HG03095 (cell line): ENCODE results near the gene AP4B1.

Source experiments
- ATAC-seq: cut with Tn5 transposase; IDR thresholded peaks from one replicate; pipeline ENCODE4 v1.9.1; 2021; ENCODE audit warnings: moderate library complexity; ENCODE audit not compliant: unreplicated experiment

AP4B1 gene

DNA sequence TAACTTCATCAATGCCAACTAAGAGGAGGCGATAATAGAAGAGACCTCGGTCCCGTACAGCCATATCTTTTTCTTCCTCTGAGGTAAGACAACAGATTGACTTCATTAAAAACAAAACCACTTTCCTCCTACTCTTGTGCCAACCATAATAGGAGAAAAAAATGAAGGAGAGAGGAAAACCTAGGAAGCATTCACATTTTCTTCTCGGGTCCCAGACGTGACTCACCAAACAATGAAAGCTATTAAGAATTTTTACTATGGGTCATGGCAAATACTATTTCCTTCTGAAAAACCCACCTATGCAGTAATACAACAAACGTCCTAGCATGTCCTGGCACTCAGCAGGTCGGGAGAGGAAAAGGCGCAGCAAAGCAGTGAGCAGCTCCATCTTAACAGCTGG is 8.6 kb downstream of the AP4B1 start:
- no peak for ATAC-seq

DNA sequence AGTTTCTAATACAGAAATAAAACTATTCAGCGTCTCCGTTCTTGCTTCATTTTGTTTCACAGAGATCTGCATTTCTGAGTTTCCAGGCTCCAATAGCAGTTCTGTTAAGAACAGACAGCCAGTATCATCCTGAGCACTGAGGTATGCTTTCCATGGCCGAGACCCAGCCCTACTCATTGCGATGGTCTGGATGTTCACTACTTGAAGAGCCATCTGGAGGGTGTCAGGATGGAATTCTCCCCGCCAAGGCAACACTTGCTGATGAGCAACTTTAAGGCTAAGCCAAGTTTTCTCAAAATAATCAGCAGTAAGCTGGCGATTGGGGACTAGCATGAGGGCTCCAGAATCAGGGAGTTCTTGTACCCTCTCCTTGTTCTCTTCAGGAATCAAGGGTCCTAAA is 9.5 kb downstream of the AP4B1 start:
- no peak for ATAC-seq

DNA sequence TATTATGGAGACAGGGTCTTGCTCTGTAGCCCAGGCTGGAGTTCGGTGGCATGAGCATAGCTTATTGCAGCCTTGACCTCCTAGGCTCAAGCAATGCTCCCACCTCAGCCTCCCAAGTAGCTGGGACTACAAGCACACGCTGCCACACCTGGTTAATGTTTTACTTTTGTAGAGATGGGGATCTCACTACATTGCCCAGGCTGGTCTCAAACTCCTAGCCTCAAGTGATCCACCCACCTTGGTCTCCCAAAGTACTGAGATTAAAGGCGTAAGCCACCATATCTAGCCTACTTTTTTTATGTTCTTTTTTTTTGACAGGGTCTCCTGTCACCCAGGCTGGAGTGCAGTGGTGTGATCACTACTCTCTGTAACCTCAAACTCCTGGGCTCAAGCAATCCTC is 11.3 kb downstream of the AP4B1 start:
- ATAC-seq = no peak

DNA sequence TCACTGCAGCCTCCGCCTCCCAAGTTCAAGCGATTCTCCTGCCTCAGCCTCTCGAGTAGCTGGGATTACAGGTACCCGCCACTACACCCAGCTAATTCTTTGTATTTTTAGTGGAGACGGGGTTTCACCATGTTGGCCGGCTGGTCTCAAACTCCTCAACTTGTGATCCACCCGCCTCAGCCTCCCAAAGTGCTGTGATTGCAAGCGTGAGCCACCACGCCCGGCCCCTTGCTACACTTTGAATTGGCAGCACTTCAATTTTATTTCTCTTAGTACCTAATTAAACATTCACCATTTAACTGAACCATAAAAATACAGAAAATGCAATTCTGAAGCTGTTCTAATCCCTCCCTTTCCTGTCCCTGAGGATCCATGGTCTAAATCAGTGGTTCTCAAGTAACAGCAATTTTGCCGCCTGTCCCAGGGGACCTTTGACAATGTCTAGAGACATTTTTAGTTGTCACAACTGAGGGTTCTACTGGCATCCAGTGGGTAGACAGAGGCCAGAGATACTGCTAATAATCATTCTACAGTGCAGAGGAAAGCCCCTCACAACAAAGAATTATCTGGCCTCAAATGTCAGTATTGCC is 12.9 kb downstream of the AP4B1 start:
- ATAC-seq = no peak

DNA sequence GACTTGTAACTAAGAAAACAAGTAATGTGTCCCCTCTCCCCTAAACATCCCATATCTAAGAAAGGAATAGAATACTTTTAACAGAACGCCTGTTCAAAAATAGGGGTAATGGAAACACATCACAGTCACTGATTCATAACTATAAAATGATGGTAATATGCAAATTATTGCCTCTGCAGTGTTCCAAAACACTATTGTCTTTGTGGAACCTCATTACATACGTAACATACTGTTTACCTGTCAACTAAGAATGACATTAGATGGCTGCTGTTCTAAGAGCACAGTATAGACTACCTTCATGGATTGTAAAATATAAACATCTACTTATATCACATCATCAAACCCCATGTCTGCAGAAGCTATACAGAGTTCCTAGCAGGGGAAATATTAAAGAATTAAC is 13.8 kb downstream of the AP4B1 start:
- no peak for ATAC-seq

DNA sequence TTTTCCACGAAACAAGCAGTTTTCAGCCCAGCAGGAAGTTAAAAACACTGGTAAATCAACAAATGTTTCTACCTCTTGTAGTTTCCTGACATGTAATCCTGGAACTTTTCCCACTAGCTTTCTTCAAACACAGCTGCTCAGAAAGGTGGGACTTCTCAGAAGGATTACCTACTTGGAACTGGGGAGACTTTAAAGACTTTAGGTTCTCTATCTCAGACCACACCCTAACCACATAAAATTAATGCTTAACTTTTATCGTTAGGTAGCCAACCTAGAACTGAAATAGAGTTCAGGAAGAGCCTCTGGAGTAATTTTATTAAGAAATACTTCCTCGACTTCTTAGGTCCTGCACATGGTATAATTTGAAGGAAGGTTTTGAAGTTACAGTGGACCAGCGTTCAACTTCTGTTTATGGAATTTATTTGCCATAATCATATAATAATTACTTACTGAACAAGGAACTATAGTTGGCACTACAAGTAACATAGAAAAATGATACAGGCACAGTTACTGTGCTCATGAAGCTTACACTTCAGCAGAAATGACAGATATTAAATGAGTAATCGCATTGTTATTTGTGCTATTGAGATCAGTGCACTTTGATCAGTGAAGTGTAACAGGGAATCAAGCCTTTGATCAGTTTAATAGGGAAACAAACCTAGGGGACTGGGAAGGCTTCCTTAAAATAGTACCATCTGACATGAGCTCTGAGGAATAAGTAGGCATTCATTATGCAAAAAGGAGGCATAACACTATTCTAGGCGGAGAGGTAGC is 17.0 kb downstream of the AP4B1 start, which contains the start of gene BCL2L15:
BCL2L15 (minus strand) TSS at position 180 of the 774 bp plus-strand sequence. CDS start 206 bp downstream, outside the sequence.
- ATAC-seq = no peak

DNA sequence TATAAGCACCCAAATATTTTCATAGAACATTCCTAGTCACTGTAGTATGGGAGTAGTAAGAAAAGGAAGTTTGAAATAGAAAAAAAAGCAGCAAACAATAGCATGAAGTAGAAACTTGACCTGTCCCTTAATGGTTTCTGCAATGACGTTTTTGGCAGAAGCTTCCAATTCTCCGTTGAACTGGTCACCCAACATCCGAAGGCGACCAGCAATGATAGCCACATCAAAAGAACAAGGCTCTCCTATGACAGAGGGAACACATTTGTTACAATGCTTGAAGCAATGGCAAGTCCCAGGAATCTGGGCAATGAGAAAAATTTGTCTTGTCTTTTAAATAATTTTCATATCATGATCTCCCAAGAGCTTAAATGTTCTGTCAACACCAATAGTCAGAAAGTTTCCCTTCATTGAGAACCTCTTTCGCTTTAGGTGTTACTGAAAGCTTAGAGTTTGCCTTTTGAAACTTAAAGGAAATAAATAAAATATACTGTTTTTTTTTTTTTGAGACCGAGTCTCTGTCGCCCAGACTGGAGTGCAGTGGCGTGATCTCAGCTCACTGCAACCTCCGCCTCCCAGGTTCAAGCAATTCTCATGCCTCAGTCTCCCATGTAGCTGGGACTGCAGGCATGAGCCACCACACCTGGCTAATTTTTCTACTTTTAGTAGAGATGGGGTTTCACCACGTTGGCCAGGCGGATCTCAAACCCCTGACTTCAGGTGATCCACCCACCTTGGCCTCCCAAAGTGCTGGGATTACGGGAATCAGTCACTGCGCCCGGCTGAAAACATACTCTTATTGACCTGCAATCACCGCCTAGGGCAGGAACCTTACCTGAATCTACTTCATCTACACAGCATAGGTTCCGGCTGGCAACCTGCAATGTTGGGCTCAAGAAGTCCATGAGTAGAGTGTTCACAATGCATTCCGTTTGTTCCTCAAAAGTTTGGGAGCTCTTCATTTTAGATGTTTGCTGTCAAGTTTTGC is 17.9 kb downstream of the AP4B1 start:
- no peak for ATAC-seq

DNA sequence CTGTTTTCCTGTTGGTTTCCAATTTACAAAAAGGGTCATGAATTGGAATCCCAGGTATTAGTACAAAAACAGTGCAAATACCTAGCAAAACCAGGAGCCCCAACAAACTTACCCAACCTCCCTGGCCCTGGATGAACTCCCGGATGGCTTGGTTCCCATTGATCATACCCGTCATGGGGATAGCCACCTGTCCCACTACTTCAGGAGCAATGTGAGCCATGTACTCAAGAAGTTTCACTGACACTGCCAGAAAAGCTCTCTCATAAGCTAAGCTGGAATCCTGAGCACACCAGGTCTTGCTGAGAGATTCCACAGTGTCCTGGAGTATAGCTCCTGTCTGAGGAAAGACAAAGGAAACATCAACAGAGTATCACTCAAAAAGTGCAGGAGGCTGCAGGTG is 22.9 kb downstream of the AP4B1 start:
- ATAC-seq = no peak

DNA sequence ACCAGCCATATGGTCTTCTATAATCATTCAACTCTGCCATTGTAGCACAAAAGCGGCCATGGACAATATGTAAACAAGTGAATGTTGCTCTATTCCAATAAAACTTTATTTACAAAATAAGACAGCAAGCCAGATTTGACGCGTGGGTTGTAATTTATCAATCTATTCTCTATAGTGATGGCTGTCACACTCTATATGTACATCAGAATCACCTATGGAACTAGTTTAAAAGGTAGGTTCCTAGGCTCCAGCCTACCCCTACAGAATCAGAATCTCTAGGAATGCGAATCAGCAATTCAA is 24.9 kb downstream of the AP4B1 start:
- ATAC-seq = no peak

DNA sequence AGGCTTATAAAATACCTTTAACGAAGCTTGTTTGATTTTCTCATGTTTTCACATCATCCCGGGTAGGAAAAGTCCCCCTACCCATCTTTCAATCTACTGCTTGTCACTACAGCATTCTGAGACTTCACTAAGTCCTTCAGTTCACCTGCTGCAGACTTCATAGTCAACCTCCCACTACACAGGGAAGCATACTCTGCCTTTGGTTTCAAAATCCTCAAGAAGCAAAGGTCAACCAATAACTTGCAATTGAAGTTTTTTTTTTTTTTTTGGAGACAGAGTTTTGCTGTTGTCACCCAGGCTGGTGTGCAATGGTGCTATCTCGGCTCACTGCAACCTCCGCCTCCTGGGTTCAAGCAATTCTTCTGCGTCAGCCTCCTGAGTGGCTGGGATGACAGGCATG is 28.4 kb downstream of the AP4B1 start:
- no peak for ATAC-seq

DNA sequence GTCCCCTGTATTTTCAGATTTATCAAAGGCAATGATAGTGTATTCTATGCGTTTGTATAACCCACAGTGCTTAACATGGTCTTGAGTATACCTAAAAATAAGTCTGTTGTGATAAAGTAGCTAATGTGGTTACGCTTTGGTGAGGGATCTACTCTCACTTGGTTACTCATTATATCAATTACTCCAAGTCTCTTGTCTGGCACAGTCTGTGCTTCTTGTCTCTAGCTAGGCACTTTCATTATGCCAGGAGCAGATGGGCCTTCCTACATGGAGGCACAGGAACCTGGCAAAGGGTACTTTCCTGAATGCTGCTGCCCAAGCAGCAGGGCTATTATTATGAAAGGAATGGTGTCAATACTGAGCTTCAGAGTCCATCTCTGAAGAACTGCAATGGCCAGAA is 28.9 kb downstream of the AP4B1 start:
- no peak for ATAC-seq

DNA sequence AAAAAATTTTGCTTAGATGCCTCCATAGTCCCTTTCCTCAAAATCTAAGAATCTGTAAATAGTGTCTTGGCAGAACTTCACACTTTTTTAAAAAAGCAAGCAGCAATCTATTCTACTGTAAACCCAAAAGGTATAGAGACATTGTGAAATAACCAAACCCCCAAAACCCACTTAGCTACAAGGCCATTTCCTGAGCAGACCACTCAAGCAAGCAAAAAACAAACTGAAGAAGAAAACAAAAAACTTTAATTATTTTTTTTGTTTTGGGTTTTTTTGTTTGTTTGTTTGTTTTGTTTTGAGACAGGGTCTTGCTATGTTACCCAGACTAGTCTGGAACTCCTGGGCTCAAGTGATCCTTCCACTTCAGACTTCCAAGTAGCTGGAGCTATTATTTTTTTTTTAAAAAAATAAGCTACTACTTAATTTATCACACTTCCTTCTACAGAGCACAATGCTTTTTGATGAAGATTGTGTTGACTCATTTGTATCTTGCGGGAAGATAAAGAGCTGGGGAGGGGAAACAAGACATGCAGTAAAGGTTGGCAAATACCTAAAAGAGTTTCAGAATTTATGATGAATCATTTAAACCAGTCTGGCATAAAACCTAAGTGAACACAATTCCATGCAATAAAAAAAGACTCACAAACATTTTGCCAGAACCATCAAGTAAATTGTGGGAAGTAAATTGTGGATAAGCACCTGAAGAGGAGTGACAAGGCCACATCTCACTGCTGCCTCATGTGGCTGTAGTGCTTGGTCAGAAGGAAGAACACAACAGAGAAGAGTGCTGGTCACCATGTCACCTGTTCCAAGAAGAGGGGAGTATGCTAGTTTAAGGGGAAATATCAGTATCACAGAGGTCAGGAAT is 30.4 kb downstream of the AP4B1 start:
- ATAC-seq = no peak

DNA sequence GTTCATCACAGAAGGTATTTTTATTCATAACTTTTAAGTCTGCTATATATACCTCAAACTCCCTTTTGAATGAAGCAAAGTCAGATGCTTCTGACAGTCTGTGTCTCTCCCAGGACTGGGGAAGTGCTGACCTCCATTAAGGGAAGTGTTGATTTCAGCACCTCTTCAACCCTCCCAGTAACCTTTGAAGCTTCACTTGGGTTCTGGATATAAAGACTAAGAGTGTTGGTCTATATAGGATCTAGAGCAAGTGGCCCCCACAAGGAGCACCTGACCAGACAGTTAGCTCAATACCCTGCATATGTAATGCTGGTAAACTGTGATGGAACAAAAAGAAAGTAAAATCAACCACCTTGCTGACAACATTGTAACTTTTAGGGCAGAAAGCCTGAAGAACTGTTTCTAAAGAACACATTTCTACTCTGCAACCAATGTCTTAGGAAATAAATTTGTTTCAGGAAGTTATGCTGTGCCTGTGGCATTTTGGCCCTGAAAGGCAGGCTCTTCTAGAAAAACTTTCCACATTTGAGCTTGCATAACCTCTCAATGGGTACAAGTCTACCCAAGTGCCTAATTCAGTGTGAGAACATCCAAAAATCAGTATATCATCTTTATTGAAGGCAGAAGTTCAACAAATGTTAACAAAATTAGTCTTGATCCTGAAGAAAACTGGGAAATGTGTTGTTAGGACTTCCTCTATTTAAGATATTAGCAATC is 32.2 kb downstream of the AP4B1 start:
- ATAC-seq = no peak

DNA sequence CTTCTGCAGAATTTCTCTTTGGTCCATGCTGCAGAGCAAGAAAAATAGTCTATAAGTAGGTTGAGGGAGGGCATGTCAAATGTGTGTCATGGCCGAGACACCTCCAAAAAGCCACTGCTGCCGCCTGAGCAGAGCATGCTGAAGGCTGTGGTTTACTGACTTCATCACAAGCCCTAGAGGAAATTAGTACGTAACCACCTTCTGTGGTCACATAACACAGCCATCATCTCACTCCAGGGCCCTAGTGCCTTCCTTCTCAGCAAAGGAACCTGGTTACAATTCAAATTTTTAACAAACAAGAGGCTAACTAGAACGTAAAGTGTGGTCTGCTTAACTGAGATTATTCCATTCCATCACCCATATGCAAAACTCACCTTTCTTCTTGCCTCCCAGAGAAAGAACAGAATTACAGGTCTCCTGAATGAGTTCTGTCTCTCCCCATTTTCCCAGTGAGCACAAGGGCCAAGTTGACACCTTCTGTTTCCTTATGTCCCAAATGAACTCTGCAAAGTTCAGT is 32.9 kb downstream of the AP4B1 start, which contains the start of gene PTPN22:
PTPN22 (minus strand) TSS at position 116 of the 517 bp plus-strand sequence.
- peak; percentile 87 for ATAC-seq

DNA sequence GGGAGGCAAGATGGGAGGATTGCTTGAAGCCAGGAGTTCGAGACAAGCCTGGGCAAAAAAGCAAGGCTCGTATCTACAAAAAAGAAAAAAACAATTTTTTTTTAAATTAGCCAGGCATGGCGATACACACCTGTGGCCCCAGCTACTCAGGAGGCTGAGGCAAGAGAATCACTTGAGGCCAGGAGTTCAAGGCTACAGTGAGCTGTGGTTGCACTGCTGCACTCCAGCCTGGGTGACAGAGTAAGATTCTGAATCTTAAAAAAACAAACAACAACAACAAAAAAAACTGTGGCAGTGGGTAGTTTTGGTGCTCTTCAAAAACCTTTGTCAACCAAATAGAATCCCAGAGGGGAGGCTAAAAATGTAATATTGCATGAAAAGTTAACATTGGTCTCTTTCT is 33.8 kb downstream of the AP4B1 start:
- no peak for ATAC-seq

DNA sequence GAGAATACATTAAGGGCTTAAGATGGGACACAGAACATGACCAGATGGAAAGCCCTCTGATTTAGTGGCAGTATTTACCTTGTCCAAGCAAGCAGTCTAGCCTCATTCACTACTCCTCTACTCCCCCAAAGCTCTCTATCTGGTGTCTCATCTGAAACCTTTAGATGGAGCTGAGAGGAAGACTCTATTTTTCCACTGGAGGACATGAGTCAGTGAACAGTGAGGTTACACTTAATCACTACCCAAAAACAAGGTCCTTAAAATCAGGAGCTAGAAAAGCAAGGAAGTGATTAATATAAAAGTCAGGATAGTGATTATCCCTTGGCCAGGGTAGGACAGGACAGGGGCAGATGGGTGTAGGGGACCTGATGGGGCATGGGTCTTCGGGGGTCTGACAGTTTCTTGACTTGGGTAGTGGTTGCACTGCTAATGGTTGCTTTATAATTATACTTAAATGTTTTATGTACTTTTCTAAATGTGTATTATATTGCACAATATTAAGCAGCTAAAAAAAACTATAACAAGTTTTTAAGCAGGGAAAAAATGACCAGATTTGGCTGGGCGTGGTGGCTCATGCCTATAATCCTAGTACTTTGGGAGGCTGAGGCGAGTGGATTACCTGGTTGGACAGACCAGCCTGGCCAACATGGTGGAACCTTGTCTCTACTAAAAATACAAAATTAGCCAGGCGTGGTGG is 36.1 kb downstream of the AP4B1 start:
- no peak for ATAC-seq

DNA sequence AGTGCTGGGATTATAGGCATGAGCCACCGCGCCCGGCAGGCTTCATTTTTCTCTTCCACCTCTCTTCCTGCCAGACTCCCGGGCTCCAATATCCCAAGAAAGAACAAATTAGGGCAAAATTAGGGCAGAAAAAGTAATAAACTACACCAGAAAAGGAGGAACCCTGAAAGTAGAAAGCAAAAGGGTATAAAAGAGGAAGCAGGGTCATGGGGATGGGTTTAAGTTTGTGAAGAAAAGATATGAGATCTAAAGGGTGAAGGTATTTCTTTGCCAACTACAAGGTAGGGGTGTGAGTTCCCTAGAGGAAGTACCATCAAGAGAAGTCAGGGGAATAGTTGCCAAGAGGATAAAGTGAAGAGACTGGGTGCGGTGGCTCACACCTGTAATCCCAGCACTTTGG is 43.0 kb downstream of the AP4B1 start:
- ATAC-seq = no peak

DNA sequence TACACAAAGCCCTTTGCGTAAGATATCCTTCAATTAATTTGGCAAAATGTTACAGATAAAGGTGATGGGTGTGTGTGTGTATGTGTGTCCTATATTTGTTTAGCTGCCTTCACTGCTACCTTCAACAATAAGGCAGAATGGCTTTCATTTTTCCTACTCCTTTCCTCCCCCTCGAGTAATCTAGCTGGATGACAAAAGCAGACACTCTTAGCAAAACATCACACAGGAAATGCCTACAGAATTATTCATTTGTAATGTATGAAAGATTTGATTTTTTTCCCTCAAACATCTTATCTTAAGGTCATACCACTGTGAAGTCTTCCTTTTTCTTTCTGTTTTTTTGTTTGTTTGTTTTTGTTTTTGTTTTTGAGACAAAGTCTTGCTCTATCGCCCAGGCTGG is 43.7 kb downstream of the AP4B1 start:
- ATAC-seq = no peak

DNA sequence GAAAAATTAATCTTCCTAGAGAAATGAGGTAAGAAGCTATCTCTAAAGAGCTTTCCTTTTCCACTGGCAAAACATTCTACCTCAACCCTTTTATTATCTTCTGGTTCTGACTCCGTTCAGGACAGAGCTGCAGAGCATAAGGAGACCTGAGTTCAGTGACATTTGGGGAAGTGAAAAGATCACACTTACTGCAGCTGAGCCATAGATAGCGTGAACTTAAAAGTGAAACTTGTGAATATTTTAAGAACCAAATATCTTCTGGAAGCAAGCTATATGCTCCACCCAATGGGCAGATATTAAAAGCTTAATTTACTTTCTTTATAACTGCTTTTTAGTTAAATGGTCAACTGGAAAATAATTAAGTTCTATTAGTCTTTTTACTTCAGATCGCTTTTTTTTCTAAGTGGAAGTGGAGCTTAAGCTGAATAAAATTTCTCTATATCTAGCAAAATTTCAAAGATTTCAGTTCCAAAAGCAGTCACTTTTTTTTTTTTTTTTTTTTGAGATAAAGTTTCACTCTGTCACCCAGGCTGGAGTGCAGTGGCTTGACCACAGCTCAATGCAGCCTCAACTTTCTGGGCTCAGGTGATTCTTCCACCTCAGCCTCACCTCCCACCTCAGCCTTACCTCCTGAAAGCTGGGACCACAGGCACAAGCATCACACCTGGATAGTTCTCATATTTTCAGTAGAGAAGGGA is 45.0 kb downstream of the AP4B1 start:
- ATAC-seq = peak; percentile 83
